Peyer's patch (tissue), 4 donors: ENCODE data around the gene GUCY2F.

ENCODE experiments used
- POLR2A ChIP-seq, 2 donors: fragments of 450-650 bp; IDR thresholded peaks; one replicate each; pipeline ENCODE4 v1.5.1; 2017; ENCODE audit warnings: antibody characterized with exemption in 2 of 2, mild to moderate bottlenecking in 2 of 2, moderate library complexity in 2 of 2
- TF ChIP-seq, protein P1 (sequence below), 6 experiments: fragments of 450-650 bp in 4 of 6; fragments of 200-600 bp in 2 of 6; sonication (generic) in 1 of 6; IDR thresholded peaks; one replicate each; pipeline ENCODE4 v1.5.1; 2017 to 2019; ENCODE audit warnings: antibody characterized with exemption in 6 of 6, mild to moderate bottlenecking in 3 of 6, moderate library complexity in 1 of 6

DNA sequence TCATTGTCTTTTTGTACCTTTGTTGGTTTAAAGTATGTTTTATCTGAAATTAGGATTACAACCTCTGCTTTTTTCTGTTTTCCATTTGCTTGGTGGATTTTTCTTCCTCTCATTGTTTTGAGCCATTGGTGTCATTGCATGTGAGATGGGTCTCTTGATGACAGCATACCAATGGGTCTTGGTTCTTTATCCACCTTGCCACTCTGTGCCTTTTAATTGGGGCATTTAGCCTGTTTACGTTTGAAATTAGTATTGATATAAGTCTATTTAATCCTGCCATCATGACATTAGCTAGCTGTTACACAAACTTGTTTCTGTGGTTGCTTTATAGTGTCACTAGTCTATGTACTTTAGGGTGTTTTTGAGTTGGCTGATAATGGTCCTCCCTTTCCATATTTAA, 145.7 kb downstream of the GUCY2F start:
- TF ChIP-seq, protein P1, sequence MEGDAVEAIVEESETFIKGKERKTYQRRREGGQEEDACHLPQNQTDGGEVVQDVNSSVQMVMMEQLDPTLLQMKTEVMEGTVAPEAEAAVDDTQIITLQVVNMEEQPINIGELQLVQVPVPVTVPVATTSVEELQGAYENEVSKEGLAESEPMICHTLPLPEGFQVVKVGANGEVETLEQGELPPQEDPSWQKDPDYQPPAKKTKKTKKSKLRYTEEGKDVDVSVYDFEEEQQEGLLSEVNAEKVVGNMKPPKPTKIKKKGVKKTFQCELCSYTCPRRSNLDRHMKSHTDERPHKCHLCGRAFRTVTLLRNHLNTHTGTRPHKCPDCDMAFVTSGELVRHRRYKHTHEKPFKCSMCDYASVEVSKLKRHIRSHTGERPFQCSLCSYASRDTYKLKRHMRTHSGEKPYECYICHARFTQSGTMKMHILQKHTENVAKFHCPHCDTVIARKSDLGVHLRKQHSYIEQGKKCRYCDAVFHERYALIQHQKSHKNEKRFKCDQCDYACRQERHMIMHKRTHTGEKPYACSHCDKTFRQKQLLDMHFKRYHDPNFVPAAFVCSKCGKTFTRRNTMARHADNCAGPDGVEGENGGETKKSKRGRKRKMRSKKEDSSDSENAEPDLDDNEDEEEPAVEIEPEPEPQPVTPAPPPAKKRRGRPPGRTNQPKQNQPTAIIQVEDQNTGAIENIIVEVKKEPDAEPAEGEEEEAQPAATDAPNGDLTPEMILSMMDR (IDR thresholded peaks at IDR 0.05): no peak
- TF ChIP-seq POLR2A (IDR thresholded peaks at IDR 0.05): no peak
